Measurements from ENCODE around the gene MEF2C. TPM values are rescaled to one million over a fixed set of nuclear protein-coding genes. Genes with fewer than 3 reads are reported as not detected.

MEF2C gene
- polyA plus RNA-seq, 3 donors: 32.0 to 89.3 (median 88.3) TPM

- Histone ChIP-seq H3K79me2 (ENCODE audit: insufficient read depth, low read length) (no peaks in the 10 kb centered on the region), H3K9me3 (replicated peaks in 1 of 2; ENCODE audit: control insufficient read depth in 1 of 2, insufficient read depth in 1 of 2, low read length in 2 of 2) (no peaks in the 10 kb centered on the region), H3K4me1 (ENCODE audit: control insufficient read depth in 1 of 2, insufficient read depth in 2 of 2, low read length in 2 of 2) (no peaks in the 10 kb centered on the region), H3K36me3 (replicated peaks in 1 of 2; ENCODE audit: control insufficient read depth in 1 of 2, insufficient read depth in 2 of 2, low read length in 2 of 2) (peaks cover 55 to 82% of the 10 kb centered on the region in 2 donors), H3K27ac (ENCODE audit: low read depth in 1 of 2, low read length in 2 of 2) (no peak overlapping the region), H3K4me3 (replicated peaks in 1 of 3; ENCODE audit: low read depth in 2 of 3, low read length in 3 of 3) (no peak overlapping the region), H3K27me3 (ENCODE audit: control insufficient read depth in 2 of 2, insufficient read depth in 2 of 2, low read length in 2 of 2) (no peaks in the 10 kb centered on the region), H3K4me2 (replicated peaks; ENCODE audit: extremely low read depth, low read length, poor library complexity, severe bottlenecking) (no peak overlapping the region), H2AFZ (ENCODE audit: insufficient read depth, low read depth, low read length, poor library complexity, severe bottlenecking) (no peak overlapping the region), H3K9ac (ENCODE audit: insufficient read depth, low read length, poor library complexity, severe bottlenecking) (no peak overlapping the region), H4K20me1 (ENCODE audit: insufficient read depth, low read length) (peaks cover 8% of the 10 kb centered on the region)
- no CpG with 5 or more reads among the region's 4 CpGs for WGBS (ENCODE audit: insufficient coverage)
- H3K27ac Mint-ChIP-seq: no peak overlapping the region
- H3K36me3 Mint-ChIP-seq: peaks cover 64 to 68% of the 10 kb centered on the region in 2 donors
- intact Hi-C loops (cut with micrococcal nuclease): no loop called here
- peaks cover 0 to 2% (median 0%) of the 10 kb centered on the region in 3 donors for H3K27me3 Mint-ChIP-seq (ENCODE audit: low read depth in 3 of 3)
- H3K4me3 Mint-ChIP-seq: no peak overlapping the region
- no peak for TF ChIP-seq CTCF (IDR thresholded peaks at IDR 0.05)
- no peaks in the 10 kb centered on the region for H3K9me3 Mint-ChIP-seq
- H3K4me1 Mint-ChIP-seq: no peaks in the 10 kb centered on the region
- no peak for DNase-seq
Observed at GRCh38 chr5:88718736-88719135, 164.2 kb downstream of the MEF2C start.

GRCh38 chr5:88716101-88716500 lies 166.9 kb downstream of the MEF2C start:
- Histone ChIP-seq H3K9ac (ENCODE audit: insufficient read depth, low read length, poor library complexity, severe bottlenecking) (no peak overlapping the region), H2AFZ (ENCODE audit: insufficient read depth, low read depth, low read length, poor library complexity, severe bottlenecking) (no peak overlapping the region), H3K27ac (ENCODE audit: low read depth in 1 of 2, low read length in 2 of 2) (no peak overlapping the region), H4K20me1 (ENCODE audit: insufficient read depth, low read length) (peaks cover 6% of the 10 kb centered on the region), H3K4me2 (replicated peaks; ENCODE audit: extremely low read depth, low read length, poor library complexity, severe bottlenecking) (no peak overlapping the region), H3K4me1 (ENCODE audit: control insufficient read depth in 1 of 2, insufficient read depth in 2 of 2, low read length in 2 of 2) (no peaks in the 10 kb centered on the region), H3K9me3 (replicated peaks in 1 of 2; ENCODE audit: control insufficient read depth in 1 of 2, insufficient read depth in 1 of 2, low read length in 2 of 2) (no peaks in the 10 kb centered on the region), H3K79me2 (ENCODE audit: insufficient read depth, low read length) (no peaks in the 10 kb centered on the region), H3K27me3 (ENCODE audit: control insufficient read depth in 2 of 2, insufficient read depth in 2 of 2, low read length in 2 of 2) (no peaks in the 10 kb centered on the region), H3K4me3 (replicated peaks in 1 of 3; ENCODE audit: low read depth in 2 of 3, low read length in 3 of 3) (no peak overlapping the region), H3K36me3 (replicated peaks in 1 of 2; ENCODE audit: control insufficient read depth in 1 of 2, insufficient read depth in 2 of 2, low read length in 2 of 2) (peaks cover 29 to 56% of the 10 kb centered on the region in 2 donors)
- WGBS (ENCODE audit: insufficient coverage): no CpG with 5 or more reads among the region's 1 CpG
- Mint-ChIP-seq H3K36me3 (peaks cover 44 to 46% of the 10 kb centered on the region in 2 donors), H3K27ac (no peak overlapping the region), H3K4me1 (no peaks in the 10 kb centered on the region), H3K9me3 (no peaks in the 10 kb centered on the region), H3K4me3 (no peak overlapping the region), H3K27me3 (ENCODE audit: low read depth in 3 of 3) (peaks cover 0 to 5% (median 2%) of the 10 kb centered on the region in 3 donors)
- DNase-seq: no peak
- TF ChIP-seq CTCF (IDR thresholded peaks at IDR 0.05): no peak
- intact Hi-C loops (cut with micrococcal nuclease): no loop called here

All from CD14-positive monocyte (primary cell).